ENCODE measurements around the gene ZBTB20. TPM values are rescaled to one million over a fixed set of nuclear protein-coding genes. Genes with fewer than 3 reads are reported as not detected.
A peak's percentile ranks its signal among the peaks of the same experiment; 100 is the strongest.

ZBTB20 gene
- total RNA-seq, 1 experiment from 2014 or later: 0.10 TPM

DNA sequence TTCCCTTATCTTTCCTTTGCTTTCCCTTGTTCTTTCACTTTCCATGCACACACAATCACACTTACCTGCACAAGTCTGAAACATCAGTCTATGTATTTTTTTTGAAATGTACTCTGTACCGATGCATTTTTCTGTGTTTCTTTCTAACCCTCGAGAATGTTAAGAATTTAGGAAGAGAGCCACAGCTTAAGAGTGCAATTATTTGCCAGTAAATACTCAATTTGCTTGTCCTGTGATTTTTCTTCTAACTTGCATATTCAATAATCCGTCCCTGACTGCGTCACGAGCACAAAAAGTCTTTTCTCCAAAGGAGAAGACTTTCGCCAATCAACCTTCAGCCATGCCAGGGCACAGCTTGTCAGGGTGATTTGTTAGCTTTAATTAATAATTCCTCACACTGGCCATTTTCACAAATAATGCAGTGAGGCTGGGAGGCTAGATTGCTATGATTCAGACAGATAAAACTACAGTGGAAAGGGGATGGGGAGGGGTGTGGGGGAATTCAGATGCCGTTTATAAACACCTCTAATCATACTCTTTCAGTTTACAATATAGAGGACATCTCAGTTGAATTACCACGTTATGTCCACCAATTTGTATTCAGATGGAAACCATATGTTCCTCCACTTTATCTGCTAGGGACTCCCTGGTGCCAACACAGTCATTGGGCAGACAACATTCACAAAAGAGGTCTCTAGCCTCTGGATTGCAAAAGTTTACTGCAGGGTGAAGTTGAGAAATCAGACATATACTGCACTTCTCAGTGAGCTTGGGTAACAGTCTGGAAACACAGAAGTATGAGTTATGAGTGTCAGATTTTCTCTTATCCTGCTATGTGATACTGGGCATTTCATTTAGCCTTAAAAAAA is 388.0 kb downstream of the ZBTB20 start:
- in situ Hi-C loops (cut with HindIII; ENCODE audit: low sequenced_read_pairs): no loop called here
- DNase-seq (ENCODE audit: low spot score): peak; percentile 75

DNA sequence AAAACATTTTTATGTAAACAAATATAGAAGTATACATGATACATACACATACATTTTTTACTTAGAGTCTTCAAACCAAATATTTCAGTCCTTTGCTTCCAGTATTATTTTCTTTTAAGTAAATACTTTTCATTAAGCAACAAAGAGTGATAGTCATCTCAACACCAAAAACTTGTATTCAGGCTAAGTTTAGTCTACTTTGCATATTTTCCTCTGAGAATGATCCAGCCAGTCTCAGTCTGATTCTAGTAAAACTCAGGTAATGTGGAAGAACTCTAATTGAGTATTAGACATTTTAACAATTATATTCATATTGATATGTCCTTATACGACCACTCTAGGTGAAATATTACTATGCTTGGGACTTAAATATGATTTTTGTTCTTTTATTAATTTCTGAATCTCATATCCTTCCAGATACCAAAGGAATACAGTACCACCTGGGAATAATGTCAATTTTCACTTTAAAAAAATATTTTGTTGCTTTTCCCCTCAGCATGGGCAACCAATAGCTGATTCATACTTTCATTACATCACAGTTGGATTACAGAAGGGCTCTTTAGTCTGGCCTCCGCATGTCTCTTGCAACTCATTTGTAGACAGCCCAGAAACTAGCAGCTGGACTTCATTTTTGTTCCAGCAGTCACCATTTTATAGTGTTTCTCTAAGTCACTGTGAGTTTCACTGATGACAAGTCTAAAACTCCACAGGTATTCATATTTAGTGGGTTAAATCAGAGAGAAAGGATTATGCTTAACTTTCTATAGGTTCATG is 390.4 kb downstream of the ZBTB20 start:
- in situ Hi-C loops (cut with HindIII; ENCODE audit: low sequenced_read_pairs): no loop called here
- DNase-seq (ENCODE audit: low spot score): peak; percentile 47

DNA sequence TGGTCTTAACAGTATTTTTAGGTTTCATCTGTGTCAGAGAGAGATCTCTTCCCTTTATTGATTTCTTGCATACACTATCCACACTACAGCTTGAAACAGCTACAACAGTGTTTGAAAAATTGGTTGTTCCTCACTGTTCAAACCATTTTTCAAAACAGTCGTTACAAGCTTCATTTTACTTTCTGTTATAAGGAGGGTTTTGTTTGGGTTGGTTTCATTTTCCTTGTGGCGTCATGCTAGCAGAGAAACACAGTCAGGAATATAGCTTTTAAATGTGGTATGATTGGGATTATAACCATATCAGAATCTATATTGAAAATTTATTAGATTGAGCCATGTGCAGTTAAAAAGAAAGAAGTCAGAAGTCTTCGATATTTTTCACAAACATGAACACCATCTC is 400.6 kb downstream of the ZBTB20 start:
- in situ Hi-C loops (cut with HindIII; ENCODE audit: low sequenced_read_pairs): no loop called here
- DNase-seq (ENCODE audit: low spot score): no peak

DNA sequence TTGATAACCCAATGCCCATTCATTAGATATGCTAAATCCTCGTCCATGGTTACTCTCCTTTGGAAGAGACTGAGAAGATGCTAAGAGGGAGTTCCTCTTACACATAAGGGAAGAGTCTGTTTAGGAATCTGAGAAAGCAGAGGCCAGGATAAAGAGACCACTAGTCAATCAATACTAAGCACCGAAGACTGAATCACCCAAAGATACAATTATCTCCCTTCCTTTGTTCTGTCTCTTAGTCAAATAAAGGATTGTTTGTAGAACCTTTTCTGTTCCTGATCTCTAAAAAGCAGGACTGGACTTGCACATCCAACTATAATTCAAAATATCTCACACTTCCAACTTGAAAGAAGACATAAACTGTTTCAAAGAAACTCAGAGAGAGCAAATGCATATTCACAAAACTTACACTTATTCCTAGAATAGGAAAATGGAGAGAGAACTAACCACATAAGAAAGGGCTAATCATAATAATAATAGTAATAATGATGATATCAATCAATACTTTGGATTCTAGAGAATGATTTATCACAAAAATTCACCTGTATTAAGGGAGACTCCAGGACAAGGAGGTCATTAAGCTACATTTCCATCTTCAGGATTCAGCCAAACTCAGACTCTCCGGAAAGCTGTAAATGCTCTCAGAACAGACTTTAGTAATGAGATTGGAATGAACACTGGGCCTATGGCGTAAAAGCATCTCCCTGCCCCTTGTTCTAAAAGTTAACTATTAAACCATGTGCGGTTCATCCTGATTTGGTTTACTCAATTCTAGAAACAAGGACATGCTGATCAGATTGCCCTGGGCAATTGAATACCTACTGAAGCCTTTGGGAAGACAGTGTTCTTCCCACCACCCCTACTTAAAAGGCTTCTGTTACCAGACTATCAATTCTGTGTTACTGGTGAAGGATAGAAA is 401.5 kb downstream of the ZBTB20 start:
- in situ Hi-C loops (cut with HindIII; ENCODE audit: low sequenced_read_pairs): no loop called here
- DNase-seq (ENCODE audit: low spot score): no peak

DNA sequence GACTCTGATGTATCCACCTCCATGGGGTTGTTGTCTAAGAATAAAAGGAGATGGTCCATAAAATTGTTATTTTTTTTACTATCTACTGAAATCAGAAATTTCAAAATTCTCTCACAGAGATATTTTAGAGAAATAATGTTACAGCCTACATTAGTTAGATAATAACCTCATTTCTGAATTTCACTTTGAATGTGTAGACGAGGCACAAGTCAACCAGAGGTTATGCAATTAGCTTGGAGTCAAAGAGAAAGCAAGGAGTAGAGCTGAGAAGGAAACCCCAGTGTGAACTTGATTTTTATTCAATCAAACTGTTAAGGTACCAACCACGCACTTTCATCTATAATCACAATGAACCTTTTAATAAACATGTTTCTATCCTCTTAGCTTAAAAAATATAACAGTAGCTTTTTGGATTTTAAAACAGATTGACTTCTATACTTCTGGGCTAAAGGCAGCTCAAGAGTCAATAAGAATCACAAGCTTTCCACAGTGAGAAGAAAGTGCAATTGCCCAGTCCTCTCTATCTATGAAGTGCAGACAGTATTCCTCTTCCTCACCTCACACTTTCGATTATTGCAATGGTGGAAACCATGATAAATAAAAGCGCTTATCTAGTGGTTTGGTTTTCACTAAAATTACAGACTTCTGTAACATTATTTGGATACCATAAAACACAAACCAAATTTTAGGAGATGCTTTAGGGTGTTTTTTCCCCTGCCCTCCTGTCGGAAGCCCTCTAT is 403.2 kb downstream of the ZBTB20 start:
- DNase-seq (ENCODE audit: low spot score): no peak
- in situ Hi-C loops (cut with HindIII; ENCODE audit: low sequenced_read_pairs): no loop called here

DNA sequence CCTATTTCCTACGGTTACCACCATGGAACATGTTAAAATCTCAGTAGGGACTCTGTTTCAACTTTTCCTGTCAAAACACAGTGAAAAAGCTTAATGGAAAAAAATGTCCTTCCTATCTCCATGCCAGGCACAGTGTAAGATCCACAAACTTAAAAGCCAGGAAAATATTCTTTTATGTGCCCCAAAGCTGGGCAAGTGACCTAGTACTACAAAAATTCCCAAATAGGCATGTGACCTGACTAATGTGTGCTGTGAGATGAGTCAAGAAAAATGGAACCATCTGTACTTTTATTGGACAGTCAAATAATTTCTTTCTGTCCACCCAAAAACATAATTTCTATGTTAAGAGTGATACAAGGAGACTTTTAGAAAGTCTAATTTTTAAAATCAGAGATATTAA is 406.0 kb downstream of the ZBTB20 start:
- in situ Hi-C loops (cut with HindIII; ENCODE audit: low sequenced_read_pairs): no loop called here
- no peak for DNase-seq (ENCODE audit: low spot score)

DNA sequence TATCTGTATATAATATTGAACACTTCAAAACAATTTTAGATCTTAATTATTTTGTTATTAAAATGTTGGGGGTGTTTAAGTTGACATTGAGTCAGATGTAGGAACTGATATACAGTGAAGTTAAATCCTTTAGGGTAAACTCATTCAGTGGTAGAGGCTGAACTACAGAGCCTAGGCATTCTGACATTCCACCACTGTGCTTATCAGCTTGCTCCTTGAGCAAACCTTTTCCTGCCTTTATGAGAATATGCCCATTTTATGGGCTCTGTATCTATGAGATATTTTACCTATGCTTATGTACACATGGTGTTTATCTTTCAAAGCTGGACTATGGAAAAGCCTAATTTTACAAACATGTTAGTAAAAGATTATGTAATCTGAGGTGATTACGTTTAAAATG is 407.5 kb downstream of the ZBTB20 start:
- DNase-seq (ENCODE audit: low spot score): no peak
- in situ Hi-C loops (cut with HindIII; ENCODE audit: low sequenced_read_pairs): no loop called here

DNA sequence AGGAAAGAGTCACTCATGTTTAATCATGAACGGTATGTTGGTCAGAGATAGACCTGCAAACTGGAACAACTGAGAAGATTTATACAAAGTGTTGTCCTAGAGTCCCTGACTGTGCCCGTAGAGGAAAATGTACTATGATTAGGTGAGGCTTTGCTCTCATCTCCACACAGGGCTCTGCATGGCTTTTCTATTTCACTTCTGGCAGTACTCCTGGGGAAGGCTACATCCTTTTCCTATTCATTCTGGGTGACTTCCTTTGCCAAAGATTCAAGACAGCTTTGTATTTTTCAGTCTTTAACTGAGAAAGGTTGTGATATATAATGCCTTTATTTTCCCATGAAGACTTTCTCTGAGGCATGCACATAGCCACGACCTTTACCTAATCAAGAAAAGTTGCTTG is 414.7 kb downstream of the ZBTB20 start:
- in situ Hi-C loops (cut with HindIII; ENCODE audit: low sequenced_read_pairs): no loop called here
- peak; percentile 63 for DNase-seq (ENCODE audit: low spot score)

DNA sequence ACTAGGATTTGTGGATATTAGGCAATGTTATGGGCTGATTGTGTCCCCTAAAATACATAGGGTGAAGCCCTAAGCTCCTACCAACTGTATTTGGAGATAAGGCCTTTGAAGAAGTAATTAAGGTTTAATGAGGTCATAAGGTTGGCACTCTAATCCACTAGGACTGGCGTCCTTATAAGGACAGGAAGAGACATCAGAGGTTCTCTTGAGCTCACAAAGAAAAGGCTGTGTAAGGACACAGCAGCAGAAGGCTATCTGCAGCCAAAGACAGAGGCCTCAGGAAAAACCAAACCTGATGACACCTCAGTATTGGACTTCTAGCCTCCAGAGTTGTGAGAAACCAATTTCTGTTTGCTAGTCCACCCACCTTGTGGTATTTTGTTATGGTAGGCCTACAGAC is 416.7 kb downstream of the ZBTB20 start:
- DNase-seq (ENCODE audit: low spot score): no peak
- in situ Hi-C loops (cut with HindIII; ENCODE audit: low sequenced_read_pairs): no loop called here

DNA sequence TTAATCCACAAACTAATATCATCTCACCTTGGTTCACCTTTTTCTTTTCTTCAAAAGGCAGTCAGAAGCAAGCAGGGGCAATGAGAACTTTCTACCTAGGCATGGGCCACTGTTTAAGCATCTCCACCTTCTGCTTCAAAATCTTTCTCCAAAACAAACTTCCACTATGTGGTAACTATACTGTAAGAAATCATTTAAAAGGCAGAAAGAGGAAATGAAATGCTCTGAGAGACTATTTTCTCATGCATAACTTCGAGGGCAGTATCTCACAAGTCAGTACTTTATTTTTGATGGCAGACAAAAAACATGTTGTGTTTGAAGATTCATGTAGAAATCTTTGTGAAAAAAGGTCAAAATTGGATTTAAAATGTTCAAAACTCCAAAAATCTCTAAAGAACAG is 419.7 kb downstream of the ZBTB20 start:
- in situ Hi-C loops (cut with HindIII; ENCODE audit: low sequenced_read_pairs): no loop called here
- DNase-seq (ENCODE audit: low spot score): no peak

DNA sequence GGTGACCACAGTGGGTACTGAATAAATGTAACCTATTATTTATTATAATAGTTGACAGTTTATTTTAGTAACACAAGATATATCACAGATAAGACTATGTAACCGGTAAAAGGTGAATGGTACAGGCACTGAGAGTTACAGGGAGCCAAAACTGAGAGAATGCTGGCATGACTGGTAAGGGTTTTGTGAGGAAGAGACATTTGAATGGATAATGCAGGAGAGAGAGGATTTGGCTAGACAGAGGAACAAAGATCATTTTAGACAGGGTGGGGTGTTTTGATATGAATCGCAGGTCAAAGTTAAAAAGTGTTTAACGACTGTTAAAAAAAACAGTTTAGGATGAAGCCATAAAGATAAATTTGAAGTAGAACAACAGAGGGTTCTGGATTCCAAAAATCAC is 421.1 kb downstream of the ZBTB20 start:
- in situ Hi-C loops (cut with HindIII; ENCODE audit: low sequenced_read_pairs): no loop called here
- DNase-seq (ENCODE audit: low spot score): no peak

DNA sequence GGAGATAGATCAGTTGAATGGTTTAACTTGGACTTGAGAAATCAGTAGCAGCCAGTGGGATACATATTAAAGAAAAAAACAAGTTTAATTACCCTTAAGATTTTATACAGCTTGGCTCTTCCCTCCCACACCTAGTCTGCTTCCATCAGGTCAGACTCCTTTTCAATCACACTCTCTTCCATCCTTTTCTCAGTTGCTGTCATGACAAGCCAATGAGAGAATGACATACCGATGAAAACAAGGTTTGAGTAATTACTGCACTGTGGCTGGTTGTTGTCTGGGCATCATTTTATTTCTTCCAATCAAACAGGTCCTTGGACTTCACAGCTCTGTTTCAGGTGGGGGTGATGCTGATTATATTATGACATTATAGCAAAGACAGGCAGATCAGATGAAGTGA is 424.6 kb downstream of the ZBTB20 start:
- DNase-seq (ENCODE audit: low spot score): no peak
- in situ Hi-C loops (cut with HindIII; ENCODE audit: low sequenced_read_pairs): no loop called here

DNA sequence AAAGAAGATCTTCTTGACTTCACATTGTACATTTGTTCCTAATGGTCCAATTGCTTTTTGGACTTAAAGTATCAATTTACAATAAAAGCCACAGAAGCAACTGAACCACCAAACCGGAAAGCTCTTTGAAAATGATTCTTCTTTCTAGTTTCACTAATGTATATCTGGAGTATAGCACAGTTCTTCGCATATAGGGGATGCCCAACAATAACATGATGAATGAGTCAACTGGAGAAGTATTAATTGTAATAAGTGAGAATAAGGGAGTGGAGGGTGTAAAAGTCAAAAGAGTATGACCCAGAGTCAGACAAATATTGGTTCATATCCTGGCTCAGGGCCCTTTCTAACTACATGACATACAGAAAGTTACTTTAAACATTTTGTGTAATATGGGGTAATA is 425.2 kb downstream of the ZBTB20 start:
- in situ Hi-C loops (cut with HindIII; ENCODE audit: low sequenced_read_pairs): no loop called here
- DNase-seq (ENCODE audit: low spot score): no peak

DNA sequence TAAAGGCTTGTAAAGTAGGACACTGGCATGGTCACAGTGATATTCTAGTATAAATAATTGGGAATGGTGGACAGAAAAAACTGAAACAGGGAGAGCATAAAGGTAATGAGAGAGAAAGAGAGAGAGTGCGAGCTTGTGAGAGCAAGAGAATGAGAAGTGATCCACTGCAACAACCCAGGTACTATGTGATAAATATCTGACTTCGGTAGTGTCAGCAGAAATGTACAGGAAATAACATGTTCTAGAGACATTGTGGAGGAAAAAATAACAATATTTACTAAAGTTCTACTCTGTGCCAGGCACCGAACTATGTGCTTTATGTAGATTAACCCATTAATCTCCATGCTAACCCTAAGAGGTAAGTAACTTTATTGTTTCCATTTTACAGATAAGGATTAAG is 425.9 kb downstream of the ZBTB20 start:
- in situ Hi-C loops (cut with HindIII; ENCODE audit: low sequenced_read_pairs): no loop called here
- no peak for DNase-seq (ENCODE audit: low spot score)

DNA sequence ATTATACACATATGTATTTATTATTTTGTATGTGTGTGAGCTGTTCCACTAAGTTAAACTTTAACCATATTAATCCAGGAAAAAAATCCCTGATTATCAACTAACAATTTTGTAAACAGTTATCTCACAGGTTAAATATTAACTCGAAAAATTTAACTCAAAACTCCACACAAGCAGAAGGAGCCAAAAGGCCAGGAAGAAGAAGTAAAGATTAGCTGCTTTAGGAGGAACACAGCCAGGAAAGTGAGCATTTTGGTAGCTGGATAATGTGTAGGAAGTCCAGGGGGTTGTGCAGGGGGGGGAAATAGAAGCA is 428.2 kb downstream of the ZBTB20 start:
- DNase-seq (ENCODE audit: low spot score): no peak
- in situ Hi-C loops (cut with HindIII; ENCODE audit: low sequenced_read_pairs): no loop called here

DNA sequence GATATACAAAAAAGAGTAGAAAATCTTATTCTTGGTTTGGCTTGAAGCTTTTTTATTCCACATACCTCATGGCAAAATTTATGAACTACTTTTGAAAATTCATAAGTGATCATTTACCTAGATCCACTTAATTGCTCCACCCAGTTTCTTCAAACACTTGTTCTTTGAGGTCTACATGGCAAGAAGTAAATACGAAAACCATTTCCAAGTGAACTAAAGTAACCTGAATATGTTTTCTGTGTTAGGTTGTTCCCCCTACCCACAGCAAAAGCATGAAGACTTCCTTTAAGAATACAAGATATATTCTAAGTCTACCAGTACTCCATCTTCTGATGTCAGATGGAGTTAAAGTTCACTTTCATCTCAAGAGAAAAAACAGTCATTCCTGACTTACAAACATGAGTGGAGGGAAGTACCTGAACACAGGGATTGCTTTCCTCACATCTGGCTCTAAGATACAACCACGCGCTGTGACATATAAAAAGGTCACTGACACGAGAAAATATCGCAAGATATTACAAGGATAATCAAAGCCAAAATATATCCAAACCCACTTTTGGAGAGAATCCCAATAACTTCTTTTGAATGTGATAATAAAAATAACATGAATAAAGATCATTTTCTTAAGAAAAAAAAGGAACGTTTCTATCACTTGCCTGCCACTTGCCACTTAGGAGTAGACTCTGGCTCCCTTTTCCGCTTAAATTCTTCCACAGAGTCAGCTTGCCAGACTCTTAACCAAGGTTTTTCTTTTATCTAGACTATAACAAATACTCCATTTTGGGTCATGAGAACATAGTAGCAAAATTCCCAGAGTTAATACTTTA is 428.8 kb downstream of the ZBTB20 start:
- DNase-seq (ENCODE audit: low spot score): no peak
- in situ Hi-C loops (cut with HindIII; ENCODE audit: low sequenced_read_pairs): no loop called here

DNA sequence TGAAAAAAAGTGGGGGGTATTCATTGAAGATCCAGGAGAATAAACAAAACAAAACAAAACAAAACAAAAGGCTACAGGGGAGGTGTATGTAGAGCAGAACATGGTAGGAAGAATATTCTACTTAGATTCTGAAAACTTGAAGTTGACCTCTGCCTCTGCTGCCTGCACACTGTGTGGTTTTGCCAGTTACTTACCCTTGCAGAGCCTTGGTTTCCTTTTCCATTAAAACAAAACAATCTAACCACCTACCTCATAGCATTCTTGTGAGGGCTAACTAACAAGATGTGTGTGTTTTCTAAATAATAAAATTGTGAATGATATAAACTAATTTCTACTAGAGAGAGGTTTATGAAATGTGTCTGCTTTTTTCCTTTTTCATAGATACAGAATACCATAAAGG is 430.2 kb downstream of the ZBTB20 start:
- in situ Hi-C loops (cut with HindIII; ENCODE audit: low sequenced_read_pairs): no loop called here
- no peak for DNase-seq (ENCODE audit: low spot score)

DNA sequence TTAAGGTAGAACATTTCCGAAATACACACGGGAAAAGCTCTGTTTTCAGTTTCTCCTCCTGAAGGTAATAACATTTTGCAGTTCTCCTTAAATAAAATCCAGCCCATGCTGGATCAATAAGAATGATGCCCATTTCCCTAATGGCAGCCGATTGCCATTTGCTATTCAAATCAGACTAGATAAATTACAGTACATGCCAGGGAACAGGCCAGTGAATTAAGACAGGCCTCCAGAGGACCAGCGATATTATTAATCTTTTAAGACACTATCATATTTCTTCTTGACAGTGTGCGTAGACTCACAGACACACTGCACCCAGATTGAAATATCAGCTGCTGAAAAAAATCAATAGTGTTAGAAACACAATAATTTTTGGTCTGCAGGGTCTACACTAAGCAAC is 431.0 kb downstream of the ZBTB20 start:
- DNase-seq (ENCODE audit: low spot score): no peak
- in situ Hi-C loops (cut with HindIII; ENCODE audit: low sequenced_read_pairs): no loop called here

Data from G401 (cell line).